Effector memory CD4-positive, alpha-beta T cell (primary cell): Measurements from ENCODE around the gene VWA5B2.

Experiments used
- DNase-seq, 3 donors: peaks; one replicate each; pipeline ENCODE4 v3.0.0-alpha.2; 2020
- H3K27ac ChIP-seq: 2 replicates; pipeline ENCODE4 v1.7.0; 2013; ENCODE audit warnings: mild to moderate bottlenecking, low read length, moderate library complexity; ENCODE audit not compliant: insufficient read depth, poor library complexity, severe bottlenecking
- H3K27me3 ChIP-seq: replicated peaks from 2 replicates; pipeline ENCODE4 v1.7.0; 2013; ENCODE audit warnings: mild to moderate bottlenecking, low read length; ENCODE audit not compliant: insufficient read depth, control insufficient read depth, poor library complexity, severe bottlenecking
- H3K36me3 ChIP-seq: 2 replicates; pipeline ENCODE4 v1.7.0; 2013; ENCODE audit warnings: mild to moderate bottlenecking, low read length, moderate library complexity; ENCODE audit not compliant: control insufficient read depth, insufficient read depth
- H3K4me1 ChIP-seq: 2 replicates; pipeline ENCODE4 v1.7.0; 2013; ENCODE audit warnings: low read length, mild to moderate bottlenecking; ENCODE audit not compliant: control insufficient read depth, insufficient read depth, poor library complexity, severe bottlenecking
- H3K4me3 ChIP-seq: 2 replicates; pipeline ENCODE4 v1.7.0; 2013; ENCODE audit warnings: low read length, low read depth, mild to moderate bottlenecking; ENCODE audit not compliant: insufficient read depth, poor library complexity, severe bottlenecking
- H3K9me3 ChIP-seq: 2 replicates; pipeline ENCODE4 v1.7.0; 2013; ENCODE audit warnings: mild to moderate bottlenecking, low read length, moderate library complexity; ENCODE audit not compliant: control insufficient read depth
- total RNA-seq, 3 donors: gene quantifications; one replicate each; lab custom pipeline; 2026; lab: John Stamatoyannopoulos, UW

Gene VWA5B2
- 0 to 0.19 (median 0) reads per million in 3 donors for total RNA-seq

DNA sequence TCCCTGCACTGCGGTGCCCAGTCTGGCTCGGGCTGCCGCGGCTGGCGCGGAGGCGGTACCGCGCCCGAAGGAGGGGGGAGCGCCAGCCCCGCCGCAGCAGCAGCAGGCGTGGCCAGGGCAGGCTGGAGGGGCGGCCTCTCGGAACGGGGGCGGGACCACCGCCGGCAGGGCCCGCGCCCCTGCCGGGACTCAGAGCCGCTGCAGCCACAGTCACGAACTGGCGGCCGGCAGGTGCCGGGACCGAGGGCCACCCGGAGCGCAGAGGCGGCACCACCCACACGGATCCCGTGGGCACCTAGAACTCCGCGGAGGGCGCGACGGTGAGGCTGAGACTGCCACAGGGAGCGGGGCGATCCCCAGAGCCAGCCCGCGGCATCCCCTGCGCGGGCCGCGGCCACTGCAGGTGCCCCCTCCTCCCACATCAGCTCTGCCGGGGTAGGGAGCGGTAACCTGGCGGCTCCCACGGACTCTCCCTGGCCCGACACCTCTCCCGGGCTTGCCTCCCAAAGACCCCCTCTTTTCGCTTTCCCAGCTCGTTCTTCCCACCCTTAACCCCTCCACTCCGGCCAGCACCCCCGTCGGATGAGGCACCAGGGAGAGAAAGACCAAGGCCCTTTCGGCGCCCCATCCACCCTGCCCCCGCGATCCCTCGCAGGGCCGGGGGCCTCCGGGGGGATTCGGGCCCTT lies at the start of gene VWA5B2:
Gene VWA5B2, plus strand, starts transcription at position 192 of the 687 bp plus-strand sequence. CDS start 944 bp downstream, outside the sequence.
- Histone ChIP-seq H3K4me3 (peak within 1 kb of the TSS; percentile 70), H3K36me3 (no peaks in the 10 kb centered on the region), H3K4me1 (peaks cover 21% of the 10 kb centered on the region), H3K9me3 (no peaks in the 10 kb centered on the region), H3K27me3 (peaks cover 47% of the 10 kb centered on the region), H3K27ac (no peak within 1 kb of the TSS)
- DNase-seq: peak; percentile 57 to 65 (median 61)

DNA sequence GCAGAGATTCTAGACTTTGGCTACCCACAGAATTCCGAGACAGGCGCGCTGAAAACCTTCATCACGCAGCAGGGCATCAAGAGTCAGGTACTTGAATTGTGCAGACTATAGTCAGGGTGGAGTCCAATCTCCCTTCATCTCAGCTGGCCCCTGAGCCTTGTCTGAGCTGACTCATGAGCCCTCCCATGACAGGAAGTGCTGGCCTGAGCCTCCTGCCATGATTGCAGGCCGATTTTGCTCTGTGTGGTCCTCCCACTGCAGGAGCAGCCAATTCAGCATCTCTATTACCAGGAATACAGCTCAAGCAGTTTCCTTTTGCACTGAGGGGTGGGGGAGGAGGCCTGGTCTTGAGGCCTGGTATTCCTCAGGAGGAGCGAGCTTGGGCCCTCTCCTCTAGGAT lies 49.2 kb upstream of the VWA5B2 start:
- no peaks in the 10 kb centered on the region for H3K9me3 ChIP-seq
- no peak overlapping the region for H3K27ac ChIP-seq
- DNase-seq: no peak
- no peaks in the 10 kb centered on the region for H3K27me3 ChIP-seq
- H3K4me3 ChIP-seq: no peak overlapping the region
- H3K36me3 ChIP-seq: peaks cover 73% of the 10 kb centered on the region
- peaks cover 22% of the 10 kb centered on the region for H3K4me1 ChIP-seq

DNA sequence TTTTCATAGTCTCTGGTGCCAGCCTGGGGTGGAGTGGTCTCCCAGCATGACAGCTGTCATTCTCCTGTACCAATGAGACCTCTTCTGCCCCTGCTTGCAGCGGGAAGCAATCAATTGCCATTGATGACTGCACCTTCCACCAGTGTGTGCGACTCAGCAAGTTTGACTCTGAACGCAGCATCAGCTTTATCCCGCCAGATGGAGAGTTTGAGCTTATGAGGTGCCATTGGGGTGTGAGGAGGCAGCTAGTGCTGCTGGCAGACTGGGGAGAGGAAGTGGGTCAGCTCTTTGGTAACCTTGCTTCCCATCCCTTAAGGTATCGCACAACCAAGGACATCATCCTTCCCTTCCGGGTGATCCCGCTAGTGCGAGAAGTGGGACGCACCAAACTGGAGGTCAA lies 47.8 kb upstream of the VWA5B2 start:
- peaks cover 13% of the 10 kb centered on the region for H3K4me1 ChIP-seq
- peaks cover 73% of the 10 kb centered on the region for H3K36me3 ChIP-seq
- H3K27ac ChIP-seq: no peak overlapping the region
- no peak overlapping the region for H3K4me3 ChIP-seq
- H3K27me3 ChIP-seq: no peaks in the 10 kb centered on the region
- no peak for DNase-seq
- H3K9me3 ChIP-seq: no peaks in the 10 kb centered on the region

GRCh38 chr3:184183679-184184078 lies 45.7 kb upstream of the VWA5B2 start:
- Histone ChIP-seq H3K4me1 (peaks cover 17% of the 10 kb centered on the region), H3K36me3 (peaks cover 62% of the 10 kb centered on the region), H3K9me3 (no peaks in the 10 kb centered on the region)

GRCh38 chr3:184184546-184185230 lies 44.7 kb upstream of the VWA5B2 start:
- H3K27me3 ChIP-seq: no peaks in the 10 kb centered on the region
- H3K4me3 ChIP-seq: no peak overlapping the region
- peaks cover 17% of the 10 kb centered on the region for H3K4me1 ChIP-seq
- DNase-seq: no peak
- H3K27ac ChIP-seq: no peak overlapping the region
- H3K9me3 ChIP-seq: no peaks in the 10 kb centered on the region
- peaks cover 62% of the 10 kb centered on the region for H3K36me3 ChIP-seq

More at GRCh38 chr3:184183679-184184078, 45.7 kb upstream of the VWA5B2 start:
- Histone ChIP-seq H3K27me3 (no peaks in the 10 kb centered on the region), H3K4me3 (no peak overlapping the region), H3K27ac (no peak overlapping the region)
- DNase-seq: no peak

DNA sequence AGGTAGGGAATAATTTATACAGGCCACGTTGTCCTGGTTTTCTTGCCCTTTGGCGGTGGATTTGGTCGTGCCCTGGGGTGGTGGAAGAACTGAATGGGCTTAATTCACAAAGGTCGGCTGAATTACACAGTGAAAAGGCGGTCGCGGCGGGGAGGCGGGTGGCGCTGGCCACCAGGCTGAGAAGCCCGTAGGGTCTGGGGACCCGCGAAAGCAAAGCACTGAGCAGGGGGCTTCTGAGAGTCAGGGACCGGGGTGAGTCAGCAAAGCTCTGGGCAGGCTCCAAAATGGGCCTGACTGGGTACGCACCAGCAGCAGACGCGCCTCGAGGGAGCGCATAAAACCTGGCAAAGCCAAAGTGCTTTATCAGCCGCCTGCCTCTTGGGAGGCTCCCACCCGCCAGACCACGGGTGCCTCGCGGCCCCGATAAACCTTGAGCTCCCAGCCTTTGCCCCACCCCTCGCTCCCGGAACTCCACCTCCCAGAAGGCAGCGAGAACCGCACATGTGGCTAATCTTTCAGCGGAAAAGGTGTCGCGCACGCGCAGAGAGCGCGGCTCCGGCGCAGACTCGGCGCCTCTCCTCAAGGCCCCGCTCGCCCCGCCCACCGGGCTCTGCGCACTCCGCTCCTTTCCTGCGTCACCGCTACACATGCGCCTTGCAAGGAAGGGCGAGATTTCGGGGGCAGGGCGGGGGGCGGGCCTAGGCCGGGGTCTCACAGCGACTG lies 43.8 kb upstream of the VWA5B2 start:
- H3K4me1 ChIP-seq: peaks cover 17% of the 10 kb centered on the region
- peak overlapping the region; percentile 72 for H3K27ac ChIP-seq
- H3K9me3 ChIP-seq: no peaks in the 10 kb centered on the region
- DNase-seq: peak; percentile 99
- H3K27me3 ChIP-seq: no peaks in the 10 kb centered on the region
- H3K4me3 ChIP-seq: peak overlapping the region; percentile 75
- peaks cover 62% of the 10 kb centered on the region for H3K36me3 ChIP-seq

- Histone ChIP-seq H3K27me3 (no peaks in the 10 kb centered on the region), H3K36me3 (peaks cover 62% of the 10 kb centered on the region), H3K4me1 (peaks cover 17% of the 10 kb centered on the region), H3K4me3 (peak within 1 kb of the TSS; percentile 75), H3K9me3 (no peaks in the 10 kb centered on the region), H3K27ac (peak within 1 kb of the TSS; percentile 72)
- DNase-seq: no peak
These were observed 43.0 kb upstream of the VWA5B2 start, which contains the start of gene ABCF3 for GRCh38 chr3:184186184-184186901. Gene ABCF3, plus strand, starts transcription at chr3:184186199. Its CDS starts 9 bp downstream, at chr3:184186208.

GRCh38 chr3:184186902-184187207 lies 42.5 kb upstream of the VWA5B2 start:
- H3K27me3 ChIP-seq: no peaks in the 10 kb centered on the region
- peaks cover 17% of the 10 kb centered on the region for H3K4me1 ChIP-seq
- no peaks in the 10 kb centered on the region for H3K9me3 ChIP-seq
- peak overlapping the region; percentile 75 for H3K4me3 ChIP-seq
- peaks cover 62% of the 10 kb centered on the region for H3K36me3 ChIP-seq
- no peak for DNase-seq
- H3K27ac ChIP-seq: peak overlapping the region; percentile 72

- no peak overlapping the region for H3K27ac ChIP-seq
- H3K4me3 ChIP-seq: no peak overlapping the region
- peaks cover 62% of the 10 kb centered on the region for H3K36me3 ChIP-seq
- DNase-seq: no peak
- H3K9me3 ChIP-seq: no peaks in the 10 kb centered on the region
- H3K4me1 ChIP-seq: peaks cover 17% of the 10 kb centered on the region
- no peaks in the 10 kb centered on the region for H3K27me3 ChIP-seq
These were observed 41.3 kb upstream of the VWA5B2 start for GRCh38 chr3:184188080-184188479.
